Vagina (tissue), 2 donors: ENCODE measurements around the gene IL12RB2. TPM values are rescaled to one million over a fixed set of nuclear protein-coding genes. Genes with fewer than 3 reads are reported as not detected.
A peak's percentile ranks its signal among the peaks of the same experiment; 100 is the strongest.

Source experiments
- DNase-seq, 2 donors: peaks; one replicate each; pipeline ENCODE4 v3.0.0-alpha.2; 2017; ENCODE audit errors: extremely low spot score in 2 of 2
- H3K27ac ChIP-seq: fragments of 200-600 bp; sonication (generic); one replicate; pipeline ENCODE4 v1.5.1; 2019
- H3K27me3 ChIP-seq: fragments of 200-600 bp; sonication (generic); one replicate; pipeline ENCODE4 v1.5.1; 2019
- H3K36me3 ChIP-seq, 2 donors: fragments of 200-600 bp; sonication (generic); one replicate each; pipeline ENCODE4 v1.5.1; 2017 to 2019
- H3K4me1 ChIP-seq: fragments of 200-600 bp; sonication (generic); one replicate; pipeline ENCODE4 v1.5.1; 2019
- H3K4me3 ChIP-seq, 2 donors: fragments of 200-600 bp; sonication (generic); 1 replicate in 1 of 2; 2 replicates in 1 of 2; pipeline ENCODE4 v1.5.1; 2016 to 2019
- H3K9me3 ChIP-seq: fragments of 200-600 bp; sonication (generic); one replicate; pipeline ENCODE4 v1.5.1; 2019
- CTCF ChIP-seq, 3 experiments: fragments of 450-650 bp in 2 of 3; fragments of 200-600 bp in 1 of 3; sonication (generic) in 1 of 3; IDR thresholded peaks; one replicate each; pipeline ENCODE4 v1.5.1; 2017 to 2019; ENCODE audit warnings: antibody characterized with exemption in 3 of 3, mild to moderate bottlenecking in 2 of 3, moderate library complexity in 2 of 3
- POLR2A ChIP-seq, 2 donors: fragments of 450-650 bp; IDR thresholded peaks; one replicate each; pipeline ENCODE4 v1.6.1; 2017; ENCODE audit warnings: antibody characterized with exemption in 2 of 2, mild to moderate bottlenecking in 2 of 2, moderate library complexity in 2 of 2
- POLR2AphosphoS5 ChIP-seq, 2 donors: sonication (generic); formaldehyde crosslinking; IDR thresholded peaks; one replicate each; pipeline ENCODE4 v1.9.0; 2017; ENCODE audit warnings: antibody characterized with exemption in 2 of 2, mild to moderate bottlenecking in 2 of 2, low read depth in 1 of 2; ENCODE audit not compliant: insufficient read depth in 1 of 2
- intact Hi-C: fragments of 100-400 bp; cut with DNase I; formaldehyde crosslinking; loops from one replicate; pipeline ENCODE4 v1.15.1; 2023
- total RNA-seq: library from RNA; depleted of rRNA; stranded (reverse); fragments of >200 nt; gene quantifications from one replicate; pipeline ENCODE4 v1.2.3, GENCODE V29; 2016

Gene IL12RB2
- total RNA-seq, 1 donor from 2014 or later = 0.74 TPM

DNA sequence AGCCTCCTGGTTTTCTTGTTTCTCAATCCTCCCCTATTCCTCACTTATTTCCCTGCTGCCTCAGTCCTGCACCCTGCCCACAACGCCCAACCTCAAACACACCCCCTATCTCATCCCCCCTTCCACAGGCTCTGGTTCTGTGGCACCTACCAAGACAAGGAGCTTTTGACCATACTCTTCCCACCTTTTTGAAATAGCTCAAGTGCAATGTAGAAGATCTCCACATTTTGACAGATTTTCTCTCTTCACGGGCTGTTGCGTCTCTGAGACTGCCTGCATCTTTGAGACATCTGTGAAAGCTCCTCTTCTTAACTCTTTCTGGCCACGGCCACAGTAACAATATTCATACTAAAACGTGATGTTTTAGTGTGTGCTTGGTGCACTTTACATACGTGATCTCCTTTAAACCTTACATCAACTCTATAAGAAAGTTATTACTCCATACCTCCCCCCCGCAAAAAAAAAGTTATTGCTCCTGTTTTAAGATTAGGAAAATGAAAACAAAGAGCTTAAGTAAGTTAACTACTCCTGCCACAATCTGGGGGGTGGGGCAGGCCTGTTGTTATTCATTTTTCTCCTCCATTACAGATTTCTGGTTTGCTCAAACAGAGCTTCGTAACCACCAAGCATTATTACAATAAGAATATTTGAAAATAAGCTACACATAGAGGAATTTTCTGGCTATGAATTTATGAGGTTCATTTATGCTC lies 124.4 kb downstream of the IL12RB2 start:
- DNase-seq = no peak
- no peaks in the 10 kb centered on the region for H3K9me3 ChIP-seq
- no peak overlapping the region for H3K27ac ChIP-seq
- TF ChIP-seq CTCF (IDR thresholded peaks at IDR 0.05) (no peak), POLR2AphosphoS5 (IDR thresholded peaks at IDR 0.05; ENCODE audit: insufficient read depth in 1 of 2, low read depth in 1 of 2) (no peak), POLR2A (IDR thresholded peaks at IDR 0.05) (no peak)
- H3K27me3 ChIP-seq = no peaks in the 10 kb centered on the region
- intact Hi-C loops = no loop called here
- no peaks in the 10 kb centered on the region for H3K36me3 ChIP-seq
- H3K4me1 ChIP-seq = peaks cover 24% of the 10 kb centered on the region
- H3K4me3 ChIP-seq = peak overlapping the region in 1 of 2 donors; percentile 87

GRCh38 chr1:67432745-67433144 lies 125.1 kb downstream of the IL12RB2 start:
- no peaks in the 10 kb centered on the region for H3K36me3 ChIP-seq
- H3K27ac ChIP-seq = no peak overlapping the region
- no peaks in the 10 kb centered on the region for H3K9me3 ChIP-seq
- no peaks in the 10 kb centered on the region for H3K27me3 ChIP-seq
- no peak overlapping the region for H3K4me3 ChIP-seq
- TF ChIP-seq CTCF (IDR thresholded peaks at IDR 0.05) (no peak), POLR2A (IDR thresholded peaks at IDR 0.05) (no peak), POLR2AphosphoS5 (IDR thresholded peaks at IDR 0.05; ENCODE audit: insufficient read depth in 1 of 2, low read depth in 1 of 2) (no peak)
- peaks cover 17% of the 10 kb centered on the region for H3K4me1 ChIP-seq
- DNase-seq = no peak
- intact Hi-C loops = no loop called here

DNA sequence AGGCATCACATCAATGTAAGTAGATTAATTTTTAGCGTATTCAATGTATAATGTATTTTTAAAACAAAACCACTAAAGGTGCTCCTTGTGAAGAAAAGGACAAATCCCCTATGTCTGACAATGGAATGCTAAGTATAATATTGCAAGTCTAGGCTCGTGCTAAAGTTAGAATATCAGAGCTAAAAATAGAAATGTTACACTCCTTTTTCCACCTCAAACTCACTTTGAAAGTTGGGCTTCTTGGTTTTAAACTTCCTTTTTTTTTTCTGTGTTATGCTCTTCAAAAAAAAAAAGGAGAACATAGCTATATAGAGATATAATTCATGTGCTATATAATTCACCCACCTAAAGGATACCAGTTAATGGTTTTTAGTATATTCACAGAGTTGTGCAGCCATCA lies 126.2 kb downstream of the IL12RB2 start:
- no peaks in the 10 kb centered on the region for H3K27me3 ChIP-seq
- no peak for DNase-seq
- H3K4me1 ChIP-seq = peaks cover 8% of the 10 kb centered on the region
- no peak overlapping the region for H3K27ac ChIP-seq
- no peak overlapping the region for H3K4me3 ChIP-seq
- TF ChIP-seq POLR2A (IDR thresholded peaks at IDR 0.05) = no peak
- TF ChIP-seq POLR2AphosphoS5 (IDR thresholded peaks at IDR 0.05; ENCODE audit: insufficient read depth in 1 of 2, low read depth in 1 of 2) = no peak
- no peak for TF ChIP-seq CTCF (IDR thresholded peaks at IDR 0.05)
- intact Hi-C loops = no loop called here
- no peaks in the 10 kb centered on the region for H3K36me3 ChIP-seq
- no peaks in the 10 kb centered on the region for H3K9me3 ChIP-seq

GRCh38 chr1:67434491-67434890 lies 126.8 kb downstream of the IL12RB2 start:
- TF ChIP-seq POLR2A (IDR thresholded peaks at IDR 0.05) = no peak
- no peak for TF ChIP-seq POLR2AphosphoS5 (IDR thresholded peaks at IDR 0.05; ENCODE audit: insufficient read depth in 1 of 2, low read depth in 1 of 2)
- TF ChIP-seq CTCF (IDR thresholded peaks at IDR 0.05) = no peak
- Histone ChIP-seq H3K4me3 (no peak overlapping the region), H3K9me3 (no peaks in the 10 kb centered on the region), H3K27ac (no peak overlapping the region), H3K27me3 (no peaks in the 10 kb centered on the region), H3K4me1 (peaks cover 6% of the 10 kb centered on the region), H3K36me3 (no peaks in the 10 kb centered on the region)
- intact Hi-C loops = no loop called here
- DNase-seq = no peak

- Histone ChIP-seq H3K9me3 (no peaks in the 10 kb centered on the region), H3K27ac (no peak overlapping the region), H3K27me3 (no peaks in the 10 kb centered on the region), H3K4me1 (peaks cover 16% of the 10 kb centered on the region), H3K4me3 (no peak overlapping the region), H3K36me3 (no peaks in the 10 kb centered on the region)
- intact Hi-C loops = no loop called here
- no peak for DNase-seq
- TF ChIP-seq CTCF (IDR thresholded peaks at IDR 0.05) = no peak
- TF ChIP-seq POLR2AphosphoS5 (IDR thresholded peaks at IDR 0.05; ENCODE audit: insufficient read depth in 1 of 2, low read depth in 1 of 2) = no peak
- TF ChIP-seq POLR2A (IDR thresholded peaks at IDR 0.05) = no peak
Observed at GRCh38 chr1:67436511-67437055, 128.9 kb downstream of the IL12RB2 start.
